Ovary (tissue), 9 donors: ENCODE data around the gene SOX5. TPM values are rescaled to one million over a fixed set of nuclear protein-coding genes. Genes with fewer than 3 reads are reported as not detected.

Experiments
- DNase-seq, 5 donors: peaks; one replicate each; pipeline ENCODE4 v3.0.0-alpha.2; 2019 to 2020
- H3K27ac ChIP-seq, 2 donors: fragments of 200-600 bp; one replicate each; pipeline versions ENCODE4 v1.5.1 to v1.8.0; 2019 to 2022
- H3K27me3 ChIP-seq: fragments of 200-600 bp; one replicate; pipeline ENCODE4 v1.8.0; 2022
- H3K36me3 ChIP-seq: fragments of 200-600 bp; sonication (generic); one replicate; pipeline ENCODE4 v1.5.1; 2019
- H3K4me1 ChIP-seq: one replicate; pipeline ENCODE4 v1.8.1; 2013; ENCODE audit warnings: mild to moderate bottlenecking, moderate library complexity; ENCODE audit not compliant: insufficient read depth
- H3K4me3 ChIP-seq: fragments of 200-600 bp; sonication (generic); one replicate; pipeline ENCODE4 v1.5.1; 2017
- H3K9me3 ChIP-seq, 2 donors: fragments of 200-600 bp in 1 of 2; sonication (generic) in 1 of 2; one replicate each; pipeline versions ENCODE4 v1.5.1 to v1.8.1; 2013 to 2019; ENCODE audit warnings: mild to moderate bottlenecking in 1 of 2, moderate library complexity in 1 of 2
- EP300 ChIP-seq: sonication (generic); formaldehyde crosslinking; IDR thresholded peaks from one replicate; pipeline ENCODE4 v1.6.1; 2017; ENCODE audit warnings: antibody characterized with exemption
- POLR2A ChIP-seq: fragments of 450-650 bp; IDR thresholded peaks from one replicate; pipeline ENCODE4 v1.6.1; 2017; ENCODE audit warnings: antibody characterized with exemption, mild to moderate bottlenecking, moderate library complexity
- WGBS, 3 donors: extraction: QIAGEN DNeasy Blood & Tissue Kit in 1 of 3; methylation state at CpG; one replicate each; pipeline versions ENCODE4 v1.1.5 to v1.1.7; 2013 to 2017; 5-methylcytosine and 5-hydroxymethylcytosine counted together
- intact Hi-C, 4 donors: fragments of 100-400 bp; cut with DNase I; formaldehyde crosslinking; loops; one replicate each; pipeline versions ENCODE4 v1.11.0 to v1.15.1; 2022 to 2023
- polyA plus RNA-seq, 2 donors: library from polyadenylated mRNA; stranded (reverse); fragments of 200-250 nt in 1 of 2; fragments of 350-450 nt in 1 of 2; fragmentation: Illumina TruSeq in 1 of 2; extraction: RNeasy Lipid Tissue Mini Kit (QIAGEN cat#74804) in 1 of 2; gene quantifications; one replicate each; pipeline ENCODE4 v1.2.3, GENCODE V29; 2013 to 2014
- total RNA-seq, 7 donors: library from RNA; depleted of rRNA in 2 of 7; stranded (reverse); fragments of >200 nt in 2 of 7; fragmentation: NEBNext Ultra II Directional in 3 of 7; extraction: Animal tissue kit (Norgen Biotek cat#: 25700) in 3 of 7; gene quantifications; one replicate each; pipeline versions ENCODE4 v1.1.0 to v1.2.4, GENCODE V29; 2016 to 2023
- TF ChIP-seq, protein P1 (sequence below), 3 donors: fragments of 450-650 bp in 2 of 3; fragments of 200-600 bp in 1 of 3; IDR thresholded peaks; one replicate each; pipeline versions ENCODE4 v1.5.1 to v1.8.0; 2016 to 2022; ENCODE audit warnings: antibody characterized with exemption in 3 of 3, mild to moderate bottlenecking in 1 of 3
- donor health status: DM: no; HTN: no; CAD: no; lungs with moderate emphysema.
- donor health status: DM: no; HTN: no; CAD: no.
- donor health status: Bipolar disorder and iron deficiency.
- donor health status: DM: yes; HTN: yes; CAD: no.
- donor health status: DM: no; HTN: no; CAD: no.
- donor health status: DM: yes; HTN: yes; CAD: no.

Gene SOX5
- total and polyA plus RNA-seq, 9 donors, result 5.7 to 33.7 (median 21.4) TPM

DNA sequence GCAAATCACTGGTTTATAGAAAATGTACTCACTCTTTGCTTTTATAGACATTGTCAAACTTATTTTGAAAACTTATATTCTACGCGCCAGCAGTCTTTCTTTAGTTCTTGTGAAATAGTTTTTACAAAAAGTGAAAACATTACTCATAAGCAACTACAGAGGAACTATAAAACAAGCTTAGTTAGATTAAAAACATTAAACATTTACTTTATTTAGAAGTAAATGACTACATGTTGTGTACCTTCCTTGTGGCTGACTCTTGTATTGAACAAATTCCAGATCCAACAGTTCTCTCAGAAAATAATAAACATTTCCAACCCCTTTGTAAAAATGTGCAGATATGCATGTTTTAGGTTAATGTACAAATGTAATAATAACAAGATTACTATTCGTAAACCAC lies 198.5 kb downstream of the SOX5 start:
- Histone ChIP-seq H3K27me3 (no peaks in the 10 kb centered on the region), H3K36me3 (no peaks in the 10 kb centered on the region), H3K4me3 (no peak overlapping the region), H3K4me1 (no peaks in the 10 kb centered on the region), H3K9me3 (no peaks in the 10 kb centered on the region), H3K27ac (no peak overlapping the region)
- TF ChIP-seq EP300, result no peak
- TF ChIP-seq POLR2A, result no peak
- TF ChIP-seq, protein P1, sequence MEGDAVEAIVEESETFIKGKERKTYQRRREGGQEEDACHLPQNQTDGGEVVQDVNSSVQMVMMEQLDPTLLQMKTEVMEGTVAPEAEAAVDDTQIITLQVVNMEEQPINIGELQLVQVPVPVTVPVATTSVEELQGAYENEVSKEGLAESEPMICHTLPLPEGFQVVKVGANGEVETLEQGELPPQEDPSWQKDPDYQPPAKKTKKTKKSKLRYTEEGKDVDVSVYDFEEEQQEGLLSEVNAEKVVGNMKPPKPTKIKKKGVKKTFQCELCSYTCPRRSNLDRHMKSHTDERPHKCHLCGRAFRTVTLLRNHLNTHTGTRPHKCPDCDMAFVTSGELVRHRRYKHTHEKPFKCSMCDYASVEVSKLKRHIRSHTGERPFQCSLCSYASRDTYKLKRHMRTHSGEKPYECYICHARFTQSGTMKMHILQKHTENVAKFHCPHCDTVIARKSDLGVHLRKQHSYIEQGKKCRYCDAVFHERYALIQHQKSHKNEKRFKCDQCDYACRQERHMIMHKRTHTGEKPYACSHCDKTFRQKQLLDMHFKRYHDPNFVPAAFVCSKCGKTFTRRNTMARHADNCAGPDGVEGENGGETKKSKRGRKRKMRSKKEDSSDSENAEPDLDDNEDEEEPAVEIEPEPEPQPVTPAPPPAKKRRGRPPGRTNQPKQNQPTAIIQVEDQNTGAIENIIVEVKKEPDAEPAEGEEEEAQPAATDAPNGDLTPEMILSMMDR (IDR thresholded peaks at IDR 0.05), result no peak
- 24 to 55% (median 27%) methylated on average over 3 of the region's 3 CpGs for WGBS, 3 donors
- intact Hi-C loops, result no loop called here
- no peak for DNase-seq

DNA sequence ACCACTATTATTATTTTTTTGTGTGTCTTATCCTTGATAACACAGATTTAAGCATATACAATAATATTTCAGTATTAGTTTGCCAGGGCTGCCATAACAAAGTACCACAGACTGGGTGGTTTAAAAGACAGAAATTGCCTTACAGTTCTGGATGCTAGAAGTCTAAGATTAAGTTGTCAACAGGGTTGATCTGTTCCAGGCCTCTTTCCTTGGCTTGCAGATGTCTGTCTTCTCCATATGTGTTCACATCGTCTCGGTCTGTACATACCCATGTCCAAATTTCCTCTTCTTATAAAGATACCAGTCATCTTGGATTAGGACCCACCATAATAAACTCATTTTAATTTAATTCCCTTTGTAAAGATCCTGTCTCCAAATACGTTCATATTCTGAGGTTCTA lies 204.8 kb downstream of the SOX5 start:
- 85 to 95% (median 91%) methylated on average over 3 of the region's 3 CpGs for WGBS, 3 donors
- no peak for DNase-seq
- Histone ChIP-seq H3K4me1 (no peaks in the 10 kb centered on the region), H3K27ac (no peak overlapping the region), H3K36me3 (no peaks in the 10 kb centered on the region), H3K4me3 (no peak overlapping the region), H3K9me3 (no peaks in the 10 kb centered on the region), H3K27me3 (no peaks in the 10 kb centered on the region)
- no peak for TF ChIP-seq EP300
- intact Hi-C loops, result no loop called here

DNA sequence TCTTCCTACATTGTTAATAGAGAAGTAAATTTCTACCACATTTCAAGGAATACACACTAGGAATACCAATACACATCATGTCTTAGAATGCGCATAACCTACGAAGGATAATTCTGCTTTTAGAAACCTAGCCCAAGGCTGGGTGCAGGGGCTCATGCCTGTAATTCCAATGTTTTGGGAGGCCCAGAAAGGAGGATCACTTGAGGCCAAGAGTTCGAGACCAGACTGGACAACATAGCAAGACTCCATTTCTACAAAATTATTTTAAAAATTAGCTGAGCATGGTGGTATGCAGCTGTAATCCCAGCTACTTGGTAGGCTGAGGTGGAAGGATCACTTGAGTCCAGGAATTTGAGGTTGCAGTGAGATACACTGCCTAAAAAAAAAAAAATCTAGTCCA lies 206.9 kb downstream of the SOX5 start:
- whole genome bisulfite sequencing, 3 donors, result 94 to 98% (median 97%) methylated on average over 3 of the region's 3 CpGs

DNA sequence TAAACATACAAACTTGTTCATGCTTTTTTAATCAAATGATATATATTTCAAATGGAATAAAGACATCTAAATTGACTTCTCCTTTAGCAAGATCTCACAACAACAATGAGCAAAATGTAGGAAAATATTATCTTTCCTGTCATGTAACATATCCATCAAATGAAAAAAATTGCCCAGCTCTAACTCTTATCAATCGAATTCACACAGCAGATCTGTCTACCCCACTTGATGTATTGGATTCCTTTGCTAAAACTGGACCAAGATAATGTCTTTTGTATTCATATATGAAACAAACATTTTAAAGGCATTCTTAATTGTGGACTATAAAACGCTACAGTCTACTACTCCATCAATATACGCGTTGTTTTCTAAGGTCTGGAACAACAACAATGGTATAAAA lies 218.0 kb downstream of the SOX5 start:
- DNase-seq, result no peak
- no peaks in the 10 kb centered on the region for H3K36me3 ChIP-seq
- TF ChIP-seq, protein P1 (IDR thresholded peaks at IDR 0.05), result no peak
- TF ChIP-seq POLR2A, result no peak
- no peak for TF ChIP-seq EP300

More for the DNA sequence above, 206.9 kb downstream of the SOX5 start:
- no peak for TF ChIP-seq EP300
- TF ChIP-seq, protein P1 (IDR thresholded peaks at IDR 0.05), result no peak
- TF ChIP-seq POLR2A, result no peak
- Histone ChIP-seq H3K27ac (no peak overlapping the region), H3K36me3 (no peaks in the 10 kb centered on the region), H3K4me1 (no peaks in the 10 kb centered on the region), H3K9me3 (no peaks in the 10 kb centered on the region), H3K27me3 (no peaks in the 10 kb centered on the region), H3K4me3 (no peak overlapping the region)
- intact Hi-C loops, result no loop called here
- DNase-seq, result no peak

DNA sequence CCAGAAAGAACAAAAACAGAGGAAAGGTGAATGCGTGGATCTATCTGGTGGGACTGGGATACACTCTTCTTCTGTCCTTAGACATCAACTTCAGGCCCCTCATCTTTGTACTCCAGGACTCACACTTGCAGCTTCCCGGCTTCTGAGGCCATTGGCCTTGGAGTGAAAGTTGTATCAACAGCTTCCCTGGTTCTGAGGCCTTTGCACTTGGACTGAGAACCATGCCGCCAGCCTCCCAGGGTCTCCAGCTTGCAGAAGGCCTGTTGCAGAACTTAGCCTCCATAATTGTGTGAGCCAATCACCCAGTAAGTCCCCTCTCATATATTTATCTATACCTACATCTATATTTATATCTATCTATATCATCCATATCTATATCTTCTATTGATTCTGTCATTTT lies 218.4 kb downstream of the SOX5 start:
- Histone ChIP-seq H3K4me3 (no peak overlapping the region), H3K36me3 (no peaks in the 10 kb centered on the region), H3K9me3 (no peaks in the 10 kb centered on the region), H3K27me3 (no peaks in the 10 kb centered on the region), H3K27ac (no peak overlapping the region), H3K4me1 (no peaks in the 10 kb centered on the region)
- TF ChIP-seq POLR2A (no peak), EP300 (no peak)
- TF ChIP-seq, protein P1 (IDR thresholded peaks at IDR 0.05), result no peak
- no peak for DNase-seq
- intact Hi-C loops, result no loop called here
- WGBS, 3 donors, result 95 to 98% (median 96%) methylated on average over 3 of the region's 3 CpGs

More for the DNA sequence above, 218.0 kb downstream of the SOX5 start:
- Histone ChIP-seq H3K27ac (no peak overlapping the region), H3K9me3 (no peaks in the 10 kb centered on the region), H3K4me3 (no peak overlapping the region), H3K4me1 (no peaks in the 10 kb centered on the region), H3K27me3 (no peaks in the 10 kb centered on the region)
- 88 to 93% (median 90%) methylated on average over 4 of the region's 4 CpGs for WGBS, 3 donors
- intact Hi-C loops, result no loop called here
